Testis (tissue), 2 donors: ENCODE data around the gene PRR33.
"Not testable (repeated sequence)": the region's sequence is repeated elsewhere in the genome, so short reads cannot be mapped to it uniquely, and the experiment has no call there.

Source experiments
- POLR2A ChIP-seq: fragments of 450-650 bp; IDR thresholded peaks from one replicate; pipeline ENCODE4 v1.6.1; 2017; ENCODE audit warnings: antibody characterized with exemption, mild to moderate bottlenecking, moderate library complexity
- TF ChIP-seq, protein P1 (sequence below), 3 experiments: fragments of 450-650 bp in 2 of 3; fragments of 200-600 bp in 1 of 3; sonication (generic) in 1 of 3; IDR thresholded peaks; one replicate each; pipeline ENCODE4 v1.5.1; 2016 to 2019; ENCODE audit warnings: antibody characterized with exemption in 3 of 3, mild to moderate bottlenecking in 2 of 3, moderate library complexity in 1 of 3

GRCh38 chr11:1939788-1940187, 48.1 kb upstream of the PRR33 start:
- TF ChIP-seq, protein P1, sequence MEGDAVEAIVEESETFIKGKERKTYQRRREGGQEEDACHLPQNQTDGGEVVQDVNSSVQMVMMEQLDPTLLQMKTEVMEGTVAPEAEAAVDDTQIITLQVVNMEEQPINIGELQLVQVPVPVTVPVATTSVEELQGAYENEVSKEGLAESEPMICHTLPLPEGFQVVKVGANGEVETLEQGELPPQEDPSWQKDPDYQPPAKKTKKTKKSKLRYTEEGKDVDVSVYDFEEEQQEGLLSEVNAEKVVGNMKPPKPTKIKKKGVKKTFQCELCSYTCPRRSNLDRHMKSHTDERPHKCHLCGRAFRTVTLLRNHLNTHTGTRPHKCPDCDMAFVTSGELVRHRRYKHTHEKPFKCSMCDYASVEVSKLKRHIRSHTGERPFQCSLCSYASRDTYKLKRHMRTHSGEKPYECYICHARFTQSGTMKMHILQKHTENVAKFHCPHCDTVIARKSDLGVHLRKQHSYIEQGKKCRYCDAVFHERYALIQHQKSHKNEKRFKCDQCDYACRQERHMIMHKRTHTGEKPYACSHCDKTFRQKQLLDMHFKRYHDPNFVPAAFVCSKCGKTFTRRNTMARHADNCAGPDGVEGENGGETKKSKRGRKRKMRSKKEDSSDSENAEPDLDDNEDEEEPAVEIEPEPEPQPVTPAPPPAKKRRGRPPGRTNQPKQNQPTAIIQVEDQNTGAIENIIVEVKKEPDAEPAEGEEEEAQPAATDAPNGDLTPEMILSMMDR (IDR thresholded peaks at IDR 0.05) = not testable (repeated sequence)
- TF ChIP-seq POLR2A = not testable (repeated sequence)
